Cortex of kidney (tissue), 1 donor: Measurements from ENCODE around the gene SNAI1.

Experiments
- DNase-seq: peaks from one replicate; lab custom pipeline; 2025; lab: John Stamatoyannopoulos, UW

The SNAI1 gene

GRCh38 chr20:50013976-50014375 lies 31.2 kb downstream of the SNAI1 start:
- DNase-seq, result no peak

DNA sequence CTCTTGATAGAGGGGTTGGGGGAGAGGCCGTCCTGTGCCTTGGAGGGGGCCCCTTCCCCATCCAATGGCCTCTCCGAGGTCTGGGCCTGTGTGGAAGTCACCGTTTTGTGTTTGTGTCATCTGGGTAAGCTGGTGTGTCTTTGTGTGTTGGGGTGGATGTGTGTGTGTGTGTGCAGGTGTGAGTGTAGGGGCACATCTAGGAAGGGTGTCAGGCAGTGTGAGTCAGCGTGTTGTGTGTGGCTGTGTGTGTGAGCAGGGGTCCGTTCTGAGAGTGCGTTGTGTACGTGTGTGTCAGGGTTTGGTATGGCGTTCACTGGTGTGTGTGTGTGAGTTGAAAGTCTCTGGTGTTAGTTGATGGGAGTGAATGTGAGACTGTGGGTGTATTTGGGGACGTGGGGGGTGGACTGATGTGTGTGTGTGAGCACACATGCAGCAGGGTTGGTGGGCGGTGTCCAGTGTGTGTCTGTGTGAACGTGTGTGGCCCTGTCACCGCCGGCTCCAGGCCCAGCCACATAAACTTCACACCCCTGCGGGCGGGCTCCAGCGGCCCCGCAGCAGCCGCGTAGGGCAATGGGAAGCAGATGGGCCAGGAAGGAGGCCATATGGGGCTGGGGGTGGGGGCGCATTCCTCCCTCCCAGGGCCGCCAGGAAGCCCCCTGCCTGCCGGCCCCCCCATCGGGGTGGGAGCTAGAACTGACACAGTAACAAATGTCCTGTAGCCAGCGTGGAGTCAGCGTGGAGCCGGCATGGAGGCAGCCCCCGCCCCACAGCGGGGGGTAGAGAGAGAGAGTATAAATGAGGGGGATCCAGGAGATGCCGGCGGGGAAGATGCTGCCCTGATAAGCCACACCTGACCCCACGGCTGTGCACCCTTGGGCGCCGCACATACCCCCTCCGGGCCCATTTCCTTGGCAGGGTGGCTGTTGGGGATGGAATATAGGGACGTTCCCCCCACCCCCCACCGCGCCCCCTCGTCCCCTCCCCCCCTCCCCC lies 32.1 kb downstream of the SNAI1 start:
- DNase-seq, result no peak

DNA sequence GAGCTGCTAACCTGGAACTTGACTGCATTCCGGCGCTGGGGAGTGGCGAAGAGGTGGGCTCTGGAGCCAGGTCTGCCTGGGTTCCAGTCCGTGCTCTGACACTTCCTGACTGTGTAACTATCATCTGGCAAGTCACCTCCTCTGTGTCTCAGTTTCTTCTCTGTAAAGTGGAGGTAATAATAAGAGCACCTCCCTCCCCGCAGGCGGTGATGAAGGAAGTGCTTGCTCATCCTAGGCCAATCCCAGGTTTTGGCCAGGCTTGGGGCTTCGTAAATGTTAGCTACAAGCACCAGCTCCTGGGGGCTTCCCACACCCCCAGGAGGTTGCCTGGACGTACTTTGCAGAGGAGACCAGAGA lies 32.8 kb downstream of the SNAI1 start:
- no peak for DNase-seq

DNA sequence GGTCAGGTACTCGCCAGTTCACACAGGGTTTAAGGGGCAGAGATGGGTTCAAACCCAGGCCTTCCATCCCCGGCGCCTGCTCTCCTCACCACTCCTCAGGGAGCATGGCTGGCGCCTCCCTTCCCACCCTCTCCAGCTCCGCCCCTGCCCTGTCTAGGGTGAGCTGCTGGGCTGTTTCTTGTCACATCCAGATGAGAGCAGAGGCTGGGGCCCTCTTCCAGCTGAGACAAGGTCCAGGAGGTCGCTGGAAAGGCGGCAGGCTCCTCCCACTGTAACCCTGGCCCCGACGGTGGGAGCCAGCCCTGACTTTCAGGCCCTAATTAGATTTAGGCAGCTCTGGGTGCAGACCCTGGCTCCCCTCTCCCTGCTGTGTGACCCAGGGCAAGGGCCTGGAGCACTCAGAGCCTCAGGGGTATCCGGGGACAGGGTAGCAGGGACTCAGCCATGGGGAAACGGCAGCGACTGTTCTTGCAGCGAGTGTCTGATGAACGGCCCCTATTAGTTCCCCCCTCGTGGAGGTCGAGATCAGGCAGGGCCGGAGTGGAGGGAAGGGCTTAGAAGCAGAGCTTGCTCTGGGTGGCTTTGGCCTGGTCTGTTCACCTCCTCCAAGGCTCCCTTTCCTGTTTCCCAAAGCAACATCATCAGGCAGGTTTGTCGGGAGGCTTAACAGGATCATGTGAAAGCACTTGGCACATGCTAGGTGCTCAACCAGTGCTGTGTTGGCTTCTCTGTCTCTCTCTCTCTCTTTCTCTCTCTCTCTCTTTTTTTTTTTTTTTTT lies 33.4 kb downstream of the SNAI1 start:
- no peak for DNase-seq

GRCh38 chr20:50017160-50017559 lies 34.4 kb downstream of the SNAI1 start:
- DNase-seq, result no peak

DNA sequence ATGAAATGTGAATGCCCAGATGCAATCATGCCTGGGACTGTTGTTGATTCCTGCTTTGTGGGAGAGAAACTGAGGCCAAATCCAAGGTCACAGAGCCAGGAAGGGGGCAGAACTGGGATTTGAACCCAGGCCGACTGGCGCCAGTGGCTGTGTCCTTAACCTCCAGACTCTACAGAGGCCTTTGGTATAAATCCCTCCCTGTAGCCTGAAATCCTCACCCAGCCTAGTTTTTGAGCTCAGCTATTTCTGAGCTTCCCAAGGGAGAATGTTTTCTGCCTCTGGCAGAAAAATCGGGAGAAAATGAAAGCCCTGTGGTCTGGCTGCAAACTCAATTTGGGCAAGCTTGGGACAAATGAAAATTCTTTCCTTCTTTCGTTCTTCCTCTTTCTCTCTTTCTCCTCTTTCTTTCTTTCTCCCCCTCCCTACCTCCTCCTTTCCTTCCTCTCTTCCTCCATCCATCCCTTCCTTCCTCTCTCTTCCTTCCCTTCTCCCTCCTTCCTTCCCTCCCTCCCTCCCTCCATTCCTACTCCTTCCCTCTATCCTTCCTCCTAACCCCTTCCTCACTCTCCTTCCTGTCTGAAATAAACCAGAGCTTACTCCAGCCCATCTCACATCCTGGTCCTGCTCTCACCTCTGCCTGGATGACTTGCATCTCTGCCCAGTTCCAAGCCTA lies 34.9 kb downstream of the SNAI1 start:
- DNase-seq, result no peak

DNA sequence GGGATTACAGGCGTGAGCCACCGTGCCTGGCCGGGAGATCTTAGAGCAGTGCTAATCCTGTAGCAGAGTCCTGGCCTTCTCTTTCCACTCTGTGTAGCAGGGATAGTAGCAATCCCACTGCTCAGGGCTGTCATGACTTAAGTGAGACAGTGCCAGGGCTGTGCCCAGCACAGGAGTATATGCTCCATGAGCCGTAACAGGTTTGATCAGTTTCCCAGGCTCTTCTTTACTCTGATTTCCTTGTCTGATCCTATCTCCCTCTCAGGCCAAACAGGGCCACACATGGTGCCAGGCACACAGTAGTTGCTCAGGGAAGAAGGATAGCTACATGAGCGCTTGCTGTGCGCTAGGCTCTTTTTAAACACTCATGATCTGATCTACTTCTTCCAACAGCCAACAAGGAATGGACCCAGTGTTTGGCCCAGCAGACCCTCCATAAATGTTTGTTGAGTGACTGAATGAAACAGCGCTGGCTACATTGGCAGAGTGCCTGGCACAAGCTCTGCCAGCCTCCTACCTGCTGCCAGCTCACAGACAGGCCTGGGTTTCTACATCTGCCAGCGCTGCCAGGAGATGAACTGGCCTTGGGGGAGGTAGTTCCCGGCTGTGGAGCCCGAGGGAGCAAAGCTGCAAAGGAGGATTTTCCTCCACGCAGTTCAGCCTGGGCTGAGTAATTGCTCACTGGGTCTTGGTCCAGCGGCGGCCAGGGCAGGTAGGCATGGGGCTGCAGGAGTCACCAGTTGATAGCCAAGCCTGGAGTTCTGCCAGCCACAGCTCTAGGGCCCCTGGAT lies 36.9 kb downstream of the SNAI1 start:
- DNase-seq, result no peak

GRCh38 chr20:50020288-50020687 lies 37.5 kb downstream of the SNAI1 start:
- DNase-seq, result no peak

DNA sequence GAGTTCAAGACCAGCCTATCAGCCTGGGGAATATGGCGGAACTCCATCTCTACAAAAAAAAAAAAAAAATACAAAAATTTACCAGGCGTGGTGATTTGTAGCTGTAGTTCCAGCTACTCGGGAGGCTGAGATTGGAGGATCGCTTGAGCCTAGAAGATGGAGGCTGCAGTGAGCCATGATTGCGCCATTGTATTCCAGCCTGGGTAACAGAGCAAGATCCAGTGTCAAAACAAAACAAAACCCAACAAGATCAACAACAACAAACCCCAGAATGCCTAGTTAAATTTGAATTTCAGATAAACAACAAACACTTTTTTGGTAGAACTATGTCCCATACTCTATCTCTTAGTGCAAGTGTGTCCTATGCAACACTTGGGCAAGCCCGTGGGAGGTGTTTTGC lies 39.9 kb downstream of the SNAI1 start:
- DNase-seq, result no peak

DNA sequence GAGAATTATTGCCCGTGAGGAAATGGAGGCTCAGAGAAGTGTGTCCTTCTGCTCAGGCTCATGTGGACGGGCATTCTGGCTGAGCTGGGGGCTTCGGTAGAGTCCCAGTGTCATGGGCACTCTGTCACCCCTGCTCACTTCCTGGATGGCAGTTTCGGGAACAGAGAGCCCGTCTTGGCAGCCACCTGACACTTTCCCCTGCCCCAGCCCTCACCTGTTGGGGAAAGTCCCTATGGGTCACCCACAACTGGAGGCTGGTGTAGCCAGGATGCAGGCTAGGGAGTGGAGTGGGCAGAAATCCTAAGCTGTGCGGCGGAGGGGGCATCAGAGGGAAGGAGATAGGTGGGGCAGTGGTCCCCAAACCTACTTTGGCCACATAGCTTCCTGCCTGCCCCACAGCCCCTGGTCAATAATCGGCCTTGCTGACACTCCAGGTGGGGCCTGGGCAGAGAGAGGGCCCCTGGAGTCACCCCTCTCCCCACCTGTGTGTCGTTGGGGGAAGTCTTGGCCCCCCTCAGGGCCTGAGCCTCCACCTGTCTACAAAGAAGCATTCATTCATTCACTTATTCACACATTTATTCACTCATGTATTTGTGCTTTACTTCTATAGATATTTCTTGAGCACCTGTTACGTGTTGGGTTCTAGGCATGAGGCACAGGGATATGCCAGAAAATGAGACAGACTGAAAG lies 40.5 kb downstream of the SNAI1 start:
- no peak for DNase-seq

DNA sequence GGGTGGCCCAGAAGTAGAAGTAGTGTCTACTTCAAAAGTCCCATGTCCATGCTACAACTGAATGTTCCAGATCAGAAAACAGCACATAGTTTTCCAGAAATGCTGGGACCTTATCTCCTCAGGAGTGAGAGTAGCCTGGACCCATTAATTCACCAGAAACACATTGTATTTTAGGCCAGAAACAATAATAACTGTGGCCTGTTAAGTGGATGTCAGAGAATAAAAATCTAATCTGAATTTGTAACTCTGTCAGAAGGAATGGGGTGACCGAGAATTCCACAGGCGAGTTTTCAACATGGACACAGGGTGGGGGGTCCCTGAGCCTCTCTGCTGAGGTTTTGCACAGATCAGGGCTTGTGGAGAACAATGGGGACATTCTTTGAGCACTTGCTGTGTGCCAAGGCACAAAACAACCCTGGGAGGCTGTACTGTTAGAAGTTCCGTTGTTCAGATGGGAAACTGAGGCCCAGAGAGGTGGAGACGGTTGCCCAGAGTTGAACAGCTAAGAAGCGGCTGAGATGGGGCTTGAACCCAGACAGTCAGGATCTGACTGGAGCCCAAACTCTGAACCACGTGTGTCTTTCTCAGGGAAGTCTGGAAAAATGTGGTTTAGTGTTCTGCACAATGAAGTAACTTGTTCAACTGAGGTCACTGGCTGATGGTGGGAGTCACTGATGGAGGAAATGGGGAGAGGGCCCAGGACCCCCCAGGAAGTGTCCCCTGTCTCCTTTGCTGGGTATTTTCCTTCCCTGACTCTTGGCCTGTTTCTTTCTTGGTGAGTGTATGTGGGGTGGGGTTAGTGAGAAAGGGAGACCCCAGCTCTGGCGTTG lies 44.2 kb downstream of the SNAI1 start:
- no peak for DNase-seq

DNA sequence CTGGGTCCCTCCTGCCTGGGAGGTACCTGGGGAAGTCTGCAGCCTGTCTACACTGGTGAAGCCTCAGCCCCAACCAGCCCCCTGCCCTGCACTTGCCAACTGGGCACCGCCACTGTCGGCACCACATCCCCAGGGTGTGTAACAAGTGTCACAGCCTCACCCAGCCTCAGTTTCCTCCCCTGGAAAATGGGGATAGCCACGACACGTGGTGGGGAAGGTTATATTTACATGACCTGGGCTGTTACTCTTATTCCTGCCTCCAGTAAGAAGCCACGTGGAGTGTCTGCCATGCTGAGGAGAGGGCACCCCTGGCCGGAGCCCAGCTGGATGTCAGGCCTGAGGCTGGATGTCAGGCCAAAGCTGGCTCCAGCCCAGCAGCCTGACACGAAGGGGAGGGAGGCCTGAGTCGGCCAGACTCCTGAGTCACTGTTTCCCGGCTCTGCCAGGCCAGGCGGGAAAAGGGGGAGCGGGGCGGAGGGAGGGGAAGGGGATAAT lies 44.9 kb downstream of the SNAI1 start:
- DNase-seq, result no peak

DNA sequence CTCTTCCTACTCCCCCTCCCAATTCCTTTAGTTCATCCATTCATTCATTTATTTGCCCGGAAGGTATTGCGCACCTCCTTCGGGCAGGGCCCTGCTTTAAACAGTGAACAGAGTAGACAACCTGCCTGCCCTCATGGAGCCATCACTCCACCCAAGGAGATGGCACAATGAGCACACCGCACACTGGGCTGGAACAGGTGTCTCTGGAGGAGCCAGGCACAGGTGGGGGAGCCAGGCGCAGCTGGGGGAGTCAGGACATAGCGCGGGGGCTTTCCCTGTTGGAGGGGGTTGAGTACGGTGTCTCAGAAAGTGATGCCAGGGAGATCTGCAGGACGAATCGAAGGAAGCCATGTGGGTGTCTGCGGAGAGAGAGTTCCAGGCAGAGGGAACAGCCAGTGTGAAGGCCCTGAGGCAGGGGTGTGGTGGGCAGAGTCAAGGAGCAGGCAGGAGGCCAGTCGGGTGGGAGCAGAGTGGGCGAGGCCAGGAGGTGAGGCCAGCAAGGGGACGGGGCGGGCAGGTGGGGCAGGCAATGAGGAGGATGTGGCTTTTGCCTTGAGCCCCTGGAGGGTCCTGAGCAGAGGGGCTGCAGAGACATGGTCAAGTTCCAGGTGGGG lies 46.4 kb downstream of the SNAI1 start:
- DNase-seq, result no peak

GRCh38 chr20:50029697-50030461 lies 47.1 kb downstream of the SNAI1 start:
- no peak for DNase-seq

DNA sequence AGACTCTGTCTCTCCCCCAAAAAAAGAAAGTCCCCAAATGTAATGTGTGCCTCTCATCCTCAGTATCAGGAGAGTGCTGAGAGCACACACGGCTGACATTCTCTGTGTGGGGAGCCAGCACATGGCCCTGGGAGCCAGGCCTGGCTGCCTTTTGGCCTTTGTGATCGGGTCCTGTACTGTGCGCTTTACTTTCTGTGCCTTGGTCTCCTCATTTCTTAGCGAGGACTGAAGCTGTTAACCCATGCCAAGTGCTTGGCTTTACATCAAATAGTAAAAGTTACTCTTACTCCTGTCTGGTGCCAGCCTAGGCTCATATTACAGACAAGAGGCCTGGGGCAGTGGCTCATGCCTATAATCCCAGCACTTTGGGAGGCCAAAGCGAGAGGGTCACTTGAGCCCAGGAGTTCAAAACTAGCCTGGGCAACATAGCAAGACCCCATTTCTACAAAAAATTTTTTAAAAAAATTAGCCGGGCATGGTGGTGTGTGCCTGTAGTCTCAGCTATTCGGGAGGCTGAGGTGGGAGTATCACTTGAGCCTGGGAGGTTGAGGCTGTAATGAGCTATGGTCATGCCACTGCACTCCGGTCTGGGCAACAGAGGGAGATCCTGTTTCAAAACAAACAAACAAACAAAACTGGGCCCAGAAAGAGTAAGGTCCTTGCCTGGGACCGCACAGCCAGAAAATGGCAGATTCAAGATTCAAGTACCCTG lies 50.3 kb downstream of the SNAI1 start:
- no peak for DNase-seq

- no peak for DNase-seq
Observed at GRCh38 chr20:50034567-50035180, 51.9 kb downstream of the SNAI1 start.

DNA sequence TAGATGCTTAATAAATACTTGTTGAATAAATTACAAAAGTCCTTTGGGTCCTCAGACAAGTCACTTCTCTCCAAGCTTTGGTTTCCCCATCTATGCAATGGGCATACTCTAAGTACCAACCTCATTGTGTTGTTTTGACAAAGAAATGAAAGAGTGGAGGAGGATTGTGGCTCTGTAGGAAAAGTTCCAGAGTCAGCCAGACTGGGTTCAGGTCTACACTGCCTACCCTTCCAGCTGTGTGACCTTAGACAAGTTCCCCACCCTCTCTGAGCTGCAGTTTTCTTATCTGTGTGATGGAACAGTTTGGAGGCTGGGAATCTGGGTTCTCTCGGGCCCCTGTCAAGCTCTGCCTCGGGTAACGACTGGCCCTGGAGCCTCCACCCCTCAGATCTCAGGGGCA lies 53.9 kb downstream of the SNAI1 start:
- DNase-seq, result no peak

GRCh38 chr20:50037123-50037522 lies 54.3 kb downstream of the SNAI1 start:
- no peak for DNase-seq
